ENCODE measurements around the gene LILRA5. TPM values are rescaled to one million over a fixed set of nuclear protein-coding genes. Genes with fewer than 3 reads are reported as not detected.

LILRA5 gene
- total RNA-seq (2022; extraction: Qiagen RNA extraction; ENCODE audit: low read depth) = not detected in 5 replicates

DNA sequence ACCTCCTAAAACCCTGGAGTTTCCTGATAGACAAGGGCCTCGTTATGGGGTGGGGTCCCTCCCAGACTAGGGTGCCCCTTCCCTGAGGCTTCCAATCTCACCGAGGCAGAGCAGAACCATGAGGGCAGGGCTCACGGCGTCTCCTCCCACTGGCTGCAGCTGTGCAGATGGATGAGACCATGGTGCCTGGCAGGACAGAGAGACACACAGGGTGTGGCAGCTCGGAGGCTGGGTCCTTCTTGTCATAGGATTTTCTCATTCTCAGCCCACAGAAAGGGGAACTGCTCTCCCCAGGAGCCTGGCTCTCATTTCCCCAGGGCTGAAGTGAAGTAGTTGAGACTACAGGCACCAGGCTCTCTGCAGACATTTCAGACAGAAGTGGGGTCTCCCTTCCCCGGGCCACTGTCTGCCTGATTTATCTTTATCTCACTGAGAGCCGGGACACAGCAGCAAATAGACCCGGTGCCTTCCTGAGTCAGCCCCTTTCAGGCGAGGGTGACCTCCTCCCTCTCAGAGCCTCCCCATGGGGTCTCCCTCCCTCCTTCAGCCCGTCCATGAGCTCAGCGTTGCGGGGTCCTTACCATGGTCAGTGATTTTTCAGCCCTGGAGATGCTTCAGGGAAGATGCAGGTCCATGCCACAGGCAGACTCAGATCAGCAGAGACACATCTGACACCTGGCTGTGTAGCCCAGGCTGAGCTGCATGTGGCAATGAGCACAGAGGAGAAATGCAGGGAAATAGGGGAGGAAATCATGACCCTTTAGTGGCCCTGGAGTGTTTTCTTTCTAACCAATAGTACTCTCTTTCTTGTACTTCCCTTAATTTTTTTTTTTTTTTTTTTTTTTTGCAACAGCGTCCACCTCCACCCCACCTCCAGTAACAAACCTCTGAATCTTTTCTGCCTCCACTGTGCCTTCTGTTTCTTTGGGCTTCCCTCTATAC, at the start of gene LILRA5:
TSS of gene LILRA5 (minus strand) at position 731 of the 942 bp plus-strand sequence. CDS start at position 584, 147 bp downstream.

DNA sequence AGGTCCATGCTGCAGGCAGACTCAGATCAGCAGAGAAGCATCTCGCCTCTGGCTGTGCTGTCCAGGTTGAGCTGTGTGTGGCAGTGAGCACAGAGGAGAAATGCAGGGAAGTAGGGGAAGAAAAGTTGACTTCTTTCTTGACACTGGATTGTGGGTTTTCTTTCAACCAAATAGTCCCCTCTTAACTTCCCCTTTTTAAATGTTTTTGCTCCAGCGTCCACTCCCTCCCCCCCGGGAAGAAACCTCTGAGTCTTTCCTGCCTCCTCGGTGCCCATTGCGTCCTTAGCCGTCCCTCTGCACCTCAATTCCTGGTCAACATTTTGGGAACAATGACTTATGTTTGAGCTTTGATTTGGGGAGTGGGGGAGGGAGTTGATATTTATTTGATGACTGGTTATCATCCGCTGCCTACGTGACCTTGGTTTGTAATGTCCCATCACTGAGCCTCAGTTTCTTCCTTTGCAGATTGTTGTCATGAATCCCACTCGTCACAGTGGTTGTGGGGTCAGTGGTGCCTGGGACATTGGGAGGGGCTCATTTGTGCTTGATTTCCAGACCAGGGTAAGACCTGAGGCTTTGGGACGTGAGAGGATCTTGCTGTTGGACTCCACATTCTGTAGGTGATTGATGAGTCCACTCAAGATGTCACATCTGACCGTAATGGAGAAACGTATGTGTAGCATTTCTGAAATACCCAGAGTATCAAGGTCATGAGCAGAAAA, 31.8 kb downstream of the LILRA5 start, which contains the start of gene LILRB2:
TSS of gene LILRB2 (minus strand) at position 104 of the 722 bp plus-strand sequence. CDS start 614 bp downstream, outside the sequence.

DNA sequence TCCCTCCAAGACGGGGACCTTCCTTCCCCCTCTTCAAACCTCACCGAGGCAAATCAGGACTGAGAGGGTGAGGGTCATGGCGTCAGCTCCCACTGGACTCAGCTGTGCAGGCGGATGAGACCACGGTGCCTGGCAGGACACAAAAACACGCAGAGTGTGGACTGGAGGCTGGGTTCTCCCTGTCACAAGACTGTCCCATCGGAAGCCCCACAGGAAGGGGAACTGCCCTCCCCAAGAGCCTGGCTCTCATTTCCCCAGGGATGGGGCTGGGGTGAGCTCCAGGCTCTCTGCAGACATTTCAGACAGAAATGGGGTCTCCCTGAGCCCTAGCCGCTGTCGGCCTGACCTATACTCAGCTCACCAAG, 55.9 kb downstream of the LILRA5 start, which contains the start of gene LILRB5:
TSS of gene LILRB5 (minus strand) at position 158 of the 365 bp plus-strand sequence. CDS start at position 78, 80 bp downstream.

Other genes starting within 250 kb of the LILRA5 start
- gene VSTM1, start 249.3 kb downstream of the LILRA5 start, total RNA-seq (2022; extraction: Qiagen RNA extraction; ENCODE audit: low read depth) = 0.24 to 1.1 TPM (median 0.49 TPM) in 5 replicates
- not detected in 5 replicates for gene TARM1, start 231.8 kb downstream of the LILRA5 start, total RNA-seq (2022; extraction: Qiagen RNA extraction; ENCODE audit: low read depth)
- 0.20 to 0.59 TPM (median 0.32 TPM) in 5 replicates for gene OSCAR, start 212.4 kb downstream of the LILRA5 start, total RNA-seq (2022; extraction: Qiagen RNA extraction; ENCODE audit: low read depth)
- gene NDUFA3, start 210.3 kb downstream of the LILRA5 start, total RNA-seq (2022; extraction: Qiagen RNA extraction; ENCODE audit: low read depth) = 182 to 311 TPM (median 230 TPM) in 5 replicates
- 21.4 to 26.1 TPM (median 22.6 TPM) in 5 replicates for gene TFPT, start 197.5 kb downstream of the LILRA5 start, total RNA-seq (2022; extraction: Qiagen RNA extraction; ENCODE audit: low read depth)
- 105 to 129 TPM (median 117 TPM) in 5 replicates for gene PRPF31, start 197.4 kb downstream of the LILRA5 start, total RNA-seq (2022; extraction: Qiagen RNA extraction; ENCODE audit: low read depth)
- gene CNOT3, start 175.4 kb downstream of the LILRA5 start, total RNA-seq (2022; extraction: Qiagen RNA extraction; ENCODE audit: low read depth) = 57.2 to 72.3 TPM (median 69.3 TPM) in 5 replicates
- gene LENG1, start 153.4 kb downstream of the LILRA5 start, total RNA-seq (2022; extraction: Qiagen RNA extraction; ENCODE audit: low read depth) = 8.1 to 10.5 TPM (median 8.3 TPM) in 5 replicates
- 0.98 to 2.3 TPM (median 1.2 TPM) in 5 replicates for gene TMC4, start 140.0 kb downstream of the LILRA5 start, total RNA-seq (2022; extraction: Qiagen RNA extraction; ENCODE audit: low read depth)
- gene MBOAT7, start 123.6 kb downstream of the LILRA5 start, total RNA-seq (2022; extraction: Qiagen RNA extraction; ENCODE audit: low read depth) = 117 to 173 TPM (median 146 TPM) in 5 replicates
- 81.1 to 135 TPM (median 123 TPM) in 5 replicates for gene TSEN34, start 121.9 kb downstream of the LILRA5 start, total RNA-seq (2022; extraction: Qiagen RNA extraction; ENCODE audit: low read depth)
- gene RPS9, start 112.3 kb downstream of the LILRA5 start, total RNA-seq (2022; extraction: Qiagen RNA extraction; ENCODE audit: low read depth) = 2,109 to 2,638 TPM (median 2,211 TPM) in 5 replicates
- gene LILRB3, start 90.2 kb downstream of the LILRA5 start, total RNA-seq (2022; extraction: Qiagen RNA extraction; ENCODE audit: low read depth) = 0.16 to 0.28 TPM in 2 of 5 replicates, not detected in the others
- not detected in 5 replicates for gene LILRA6, start 70.4 kb downstream of the LILRA5 start, total RNA-seq (2022; extraction: Qiagen RNA extraction; ENCODE audit: low read depth)
- gene LILRB5, start 55.9 kb downstream of the LILRA5 start, total RNA-seq (2022; extraction: Qiagen RNA extraction; ENCODE audit: low read depth) = 0.02 TPM in 1 of 5 replicates, not detected in the others
- gene LILRB2, start 32.1 kb downstream of the LILRA5 start, total RNA-seq (2022; extraction: Qiagen RNA extraction; ENCODE audit: low read depth) = 0.03 to 0.28 TPM in 2 of 5 replicates, not detected in the others
- not detected in 5 replicates for gene LILRA4, start 26.0 kb upstream of the LILRA5 start, total RNA-seq (2022; extraction: Qiagen RNA extraction; ENCODE audit: low read depth)
- not detected in 5 replicates for gene LAIR1, start 51.8 kb upstream of the LILRA5 start, total RNA-seq (2022; extraction: Qiagen RNA extraction; ENCODE audit: low read depth)
- 0.28 to 0.31 TPM in 2 of 5 replicates, not detected in the others for gene TTYH1, start 102.3 kb upstream of the LILRA5 start, total RNA-seq (2022; extraction: Qiagen RNA extraction; ENCODE audit: low read depth)
- 62.1 to 135 TPM (median 115 TPM) in 5 replicates for gene LENG8, start 136.0 kb upstream of the LILRA5 start, total RNA-seq (2022; extraction: Qiagen RNA extraction; ENCODE audit: low read depth)
- gene LENG9, start 150.6 kb upstream of the LILRA5 start, total RNA-seq (2022; extraction: Qiagen RNA extraction; ENCODE audit: low read depth) = 4.4 to 8.1 TPM (median 7.3 TPM) in 5 replicates
- 0.51 TPM in 1 of 5 replicates, not detected in the others for gene CDC42EP5, start 160.1 kb upstream of the LILRA5 start, total RNA-seq (2022; extraction: Qiagen RNA extraction; ENCODE audit: low read depth)
- not detected in 5 replicates for gene LAIR2, start 189.7 kb upstream of the LILRA5 start, total RNA-seq (2022; extraction: Qiagen RNA extraction; ENCODE audit: low read depth)